Measurements from ENCODE around the gene FGFR3. TPM values are rescaled to one million over a fixed set of nuclear protein-coding genes. Genes with fewer than 3 reads are reported as not detected.

FGFR3 gene
- total and polyA plus RNA-seq, 7 donors, result 0.16 to 14.0 (median 0.83) TPM

- H3K27me3 ChIP-seq, result peaks cover 0 to under 1% (median under 1%) of the 10 kb centered on the region in 3 donors
- H3K36me3 ChIP-seq, result no peaks in the 10 kb centered on the region
- DNase-seq, result no peak
- H3K27ac ChIP-seq, result no peak overlapping the region
- WGBS, 2 donors, result 83 to 87% methylated on average over 15 of the region's 15 CpGs
- intact Hi-C loops (cut with DNase I), result no loop called here
- no peaks in the 10 kb centered on the region for H3K9me3 ChIP-seq
- TF ChIP-seq EP300 (IDR thresholded peaks at IDR 0.05) (no peak), CTCF (IDR thresholded peaks at IDR 0.05) (no peak), POLR2A (IDR thresholded peaks at IDR 0.05) (no peak)
- no peaks in the 10 kb centered on the region for H3K4me1 ChIP-seq
- H3K4me3 ChIP-seq, result no peak overlapping the region
These were observed 39.3 kb upstream of the FGFR3 start for GRCh38 chr4:1753697-1754311.

- TF ChIP-seq POLR2AphosphoS5 (IDR thresholded peaks at IDR 0.05), result no peak
- no peak for TF ChIP-seq CTCF (IDR thresholded peaks at IDR 0.05)
- no peak for TF ChIP-seq EP300 (IDR thresholded peaks at IDR 0.05)
- no peak for TF ChIP-seq POLR2A (IDR thresholded peaks at IDR 0.05)
- Histone ChIP-seq H3K4me3 (no peak overlapping the region), H3K4me1 (no peaks in the 10 kb centered on the region), H3K27me3 (no peaks in the 10 kb centered on the region), H3K36me3 (no peaks in the 10 kb centered on the region), H3K27ac (no peak overlapping the region), H3K9me3 (no peaks in the 10 kb centered on the region)
- WGBS, 2 donors, result 72 to 76% methylated on average over 5 of the region's 5 CpGs
- no peak for DNase-seq
- intact Hi-C loops (cut with DNase I), result no loop called here
These were observed 38.8 kb upstream of the FGFR3 start for GRCh38 chr4:1754336-1754735.

- intact Hi-C loops (cut with DNase I), result no loop called here
- no peak overlapping the region for H3K27ac ChIP-seq
- no peaks in the 10 kb centered on the region for H3K9me3 ChIP-seq
- H3K4me1 ChIP-seq, result no peaks in the 10 kb centered on the region
- TF ChIP-seq POLR2A (IDR thresholded peaks at IDR 0.05) (no peak), CTCF (IDR thresholded peaks at IDR 0.05) (no peak), EP300 (IDR thresholded peaks at IDR 0.05) (no peak), POLR2AphosphoS5 (IDR thresholded peaks at IDR 0.05) (no peak)
- 81 to 88% methylated on average over 17 of the region's 17 CpGs for WGBS, 2 donors
- H3K27me3 ChIP-seq, result no peaks in the 10 kb centered on the region
- no peaks in the 10 kb centered on the region for H3K36me3 ChIP-seq
- DNase-seq, result no peak
- H3K4me3 ChIP-seq, result no peak overlapping the region
These were observed 37.8 kb upstream of the FGFR3 start for GRCh38 chr4:1755297-1755696.

- intact Hi-C loops (cut with DNase I), result no loop called here
- WGBS, 2 donors, result 78 to 79% methylated on average over 18 of the region's 18 CpGs
- DNase-seq, result no peak
- H3K9me3 ChIP-seq, result no peaks in the 10 kb centered on the region
- H3K4me1 ChIP-seq, result no peaks in the 10 kb centered on the region
- no peak overlapping the region for H3K4me3 ChIP-seq
- H3K27me3 ChIP-seq, result no peaks in the 10 kb centered on the region
- TF ChIP-seq EP300 (IDR thresholded peaks at IDR 0.05) (no peak), CTCF (IDR thresholded peaks at IDR 0.05) (no peak), POLR2AphosphoS5 (IDR thresholded peaks at IDR 0.05) (no peak), POLR2A (IDR thresholded peaks at IDR 0.05) (no peak)
- H3K27ac ChIP-seq, result no peak overlapping the region
- H3K36me3 ChIP-seq, result no peaks in the 10 kb centered on the region
These were observed 37.0 kb upstream of the FGFR3 start for GRCh38 chr4:1756079-1756478.
